ENCODE data around the gene CUL2. TPM values are rescaled to one million over a fixed set of nuclear protein-coding genes. Genes with fewer than 3 reads are reported as not detected.

Gene CUL2
- 1 to 10 TPM; 7.3 to 8.0 TPM for total RNA-seq

DNA sequence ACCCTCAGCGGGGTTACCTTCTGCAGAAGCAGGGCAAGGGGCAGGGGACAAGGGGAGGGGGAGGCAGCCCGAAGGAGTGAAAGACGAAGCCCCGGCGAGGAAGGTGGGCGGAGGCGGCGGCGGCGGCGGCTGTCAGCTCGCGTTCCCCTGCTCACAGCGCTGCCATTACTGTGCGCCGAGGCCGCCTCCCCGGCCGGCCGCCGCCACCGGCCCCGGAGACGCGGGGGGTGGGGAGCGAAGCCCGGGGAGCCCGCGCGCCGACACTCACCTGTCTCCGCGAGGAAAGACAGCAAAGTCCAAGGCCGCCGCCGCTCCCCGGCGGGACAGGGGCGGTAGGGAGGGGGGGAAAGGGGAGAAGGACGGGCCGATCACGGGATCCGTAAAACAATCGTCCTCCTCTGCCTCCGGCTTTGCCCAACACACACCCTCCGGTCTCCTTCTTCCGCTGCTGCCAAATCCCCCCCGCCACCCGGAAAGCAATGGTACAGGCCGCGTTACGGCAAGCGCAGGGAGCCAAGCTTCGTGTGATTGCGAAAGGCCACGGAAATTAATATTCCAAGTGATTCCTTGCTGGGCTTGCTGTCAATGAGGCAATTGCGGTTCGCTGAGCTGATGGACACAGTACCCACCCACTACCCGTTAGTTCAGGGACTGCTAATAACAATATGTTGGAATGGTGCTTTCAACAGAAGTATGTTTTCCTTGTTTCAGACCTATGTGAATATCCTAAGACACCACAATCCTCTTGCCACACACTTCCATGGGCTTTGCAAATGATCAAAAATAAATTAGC lies at the start of gene CUL2:
TSS of gene CUL2 (minus strand) at position 180 of the 793 bp plus-strand sequence. CDS start 19,024 bp downstream, outside the sequence.
- peaks cover 41% of the 10 kb centered on the region for H3K4me1 ChIP-seq
- peak; percentile 96 for ATAC-seq
- peak; percentile 89 to 93 (median 92) for DNase-seq
- peaks cover 0 to 4% (median 0%) of the 10 kb centered on the region in 3 donors for H3K9me3 ChIP-seq
- intact Hi-C loops (cut with DNase I) = no loop called here
- no peaks in the 10 kb centered on the region for H3K36me3 ChIP-seq (replicated peaks in 1 of 2; ENCODE audit: insufficient read depth in 1 of 2, low read depth in 2 of 2)
- TF ChIP-seq, protein P1, sequence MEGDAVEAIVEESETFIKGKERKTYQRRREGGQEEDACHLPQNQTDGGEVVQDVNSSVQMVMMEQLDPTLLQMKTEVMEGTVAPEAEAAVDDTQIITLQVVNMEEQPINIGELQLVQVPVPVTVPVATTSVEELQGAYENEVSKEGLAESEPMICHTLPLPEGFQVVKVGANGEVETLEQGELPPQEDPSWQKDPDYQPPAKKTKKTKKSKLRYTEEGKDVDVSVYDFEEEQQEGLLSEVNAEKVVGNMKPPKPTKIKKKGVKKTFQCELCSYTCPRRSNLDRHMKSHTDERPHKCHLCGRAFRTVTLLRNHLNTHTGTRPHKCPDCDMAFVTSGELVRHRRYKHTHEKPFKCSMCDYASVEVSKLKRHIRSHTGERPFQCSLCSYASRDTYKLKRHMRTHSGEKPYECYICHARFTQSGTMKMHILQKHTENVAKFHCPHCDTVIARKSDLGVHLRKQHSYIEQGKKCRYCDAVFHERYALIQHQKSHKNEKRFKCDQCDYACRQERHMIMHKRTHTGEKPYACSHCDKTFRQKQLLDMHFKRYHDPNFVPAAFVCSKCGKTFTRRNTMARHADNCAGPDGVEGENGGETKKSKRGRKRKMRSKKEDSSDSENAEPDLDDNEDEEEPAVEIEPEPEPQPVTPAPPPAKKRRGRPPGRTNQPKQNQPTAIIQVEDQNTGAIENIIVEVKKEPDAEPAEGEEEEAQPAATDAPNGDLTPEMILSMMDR (IDR thresholded peaks at IDR 0.05) = peak in 1 of 7 experiments; percentile 13
- peak in 2 of 3 donors; percentile 45 to 48 for TF ChIP-seq POLR2A (IDR thresholded peaks at IDR 0.05)
- H3K27me3 ChIP-seq = no peaks in the 10 kb centered on the region
- WGBS, 2 donors = 0% methylated on average over 19 to 59 of the region's 59 CpGs
- peak within 1 kb of the TSS; percentile 80 to 96 (median 90) for H3K27ac ChIP-seq
- H3K4me3 ChIP-seq = peak within 1 kb of the TSS; percentile 83 to 88

DNA sequence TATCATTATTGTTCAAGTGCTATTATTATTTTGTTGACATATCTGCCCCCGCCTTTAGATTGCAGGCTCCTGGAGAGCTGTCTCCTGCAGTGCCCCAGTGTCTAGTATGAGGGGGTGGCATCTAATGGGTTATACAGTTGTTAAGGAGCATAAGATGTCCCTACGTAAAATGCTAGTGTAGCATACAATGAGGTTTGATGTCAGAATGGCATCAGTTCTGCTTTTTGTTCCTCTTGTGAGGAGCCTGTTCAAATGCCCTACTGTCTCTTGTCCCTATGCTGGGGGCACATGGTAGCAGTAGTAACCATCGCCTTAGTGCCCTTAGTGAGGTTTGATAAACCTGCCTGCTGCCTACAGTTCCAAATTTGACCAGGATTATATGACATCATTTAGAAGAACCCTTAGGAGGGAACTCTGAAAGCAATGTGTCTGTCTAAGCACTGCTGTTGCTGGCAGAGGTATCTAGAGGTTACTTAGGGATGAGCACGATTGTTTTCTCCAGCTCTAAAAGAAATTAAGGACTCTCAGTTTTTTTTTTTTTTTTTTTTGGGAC lies 46.2 kb upstream of the CUL2 start:
- intact Hi-C loops (cut with DNase I) = no loop called here
- no peak for DNase-seq
- no peak overlapping the region for H3K4me3 ChIP-seq
- peaks cover 15% of the 10 kb centered on the region for H3K4me1 ChIP-seq
- no peak overlapping the region for H3K27ac ChIP-seq
- no peaks in the 10 kb centered on the region for H3K9me3 ChIP-seq
- 76 to 86% methylated on average over 4 of the region's 4 CpGs for WGBS, 2 donors
- no peaks in the 10 kb centered on the region for H3K36me3 ChIP-seq (replicated peaks in 1 of 2; ENCODE audit: insufficient read depth in 1 of 2, low read depth in 2 of 2)
- no peak for TF ChIP-seq POLR2A (IDR thresholded peaks at IDR 0.05)
- TF ChIP-seq, protein P1 (IDR thresholded peaks at IDR 0.05) = no peak
- H3K27me3 ChIP-seq = no peaks in the 10 kb centered on the region
- no peak for ATAC-seq

GRCh38 chr10:35135861-35136260 lies 45.7 kb upstream of the CUL2 start:
- H3K27ac ChIP-seq = no peak overlapping the region
- intact Hi-C loops (cut with DNase I) = no loop called here
- H3K4me1 ChIP-seq = peaks cover 15% of the 10 kb centered on the region
- ATAC-seq = no peak
- WGBS, 2 donors = 68 to 76% methylated on average over 5 of the region's 5 CpGs
- no peak for DNase-seq
- H3K4me3 ChIP-seq = no peak overlapping the region
- H3K9me3 ChIP-seq = no peaks in the 10 kb centered on the region
- no peaks in the 10 kb centered on the region for H3K36me3 ChIP-seq (replicated peaks in 1 of 2; ENCODE audit: insufficient read depth in 1 of 2, low read depth in 2 of 2)
- TF ChIP-seq POLR2A (IDR thresholded peaks at IDR 0.05) = no peak
- TF ChIP-seq, protein P1 (IDR thresholded peaks at IDR 0.05) = no peak
- no peaks in the 10 kb centered on the region for H3K27me3 ChIP-seq

DNA sequence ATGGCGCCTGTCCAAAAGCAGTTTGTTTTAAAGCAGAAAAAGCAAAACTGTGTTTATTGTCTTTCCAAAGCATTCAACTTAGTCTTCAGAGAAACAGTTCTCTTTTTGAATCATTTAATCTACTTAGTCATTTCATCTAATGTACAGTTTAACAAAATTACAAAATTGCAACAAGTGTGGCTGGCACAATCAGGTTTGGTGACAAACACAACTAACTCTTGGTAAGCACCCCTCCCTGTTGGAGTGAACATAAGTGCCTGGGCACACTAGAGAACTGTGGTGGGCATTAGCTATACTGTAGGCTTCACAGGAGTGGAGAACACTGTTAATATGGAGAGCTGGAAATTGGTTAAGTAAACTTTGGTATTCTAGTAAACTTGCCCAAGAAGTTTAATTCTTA lies 43.4 kb upstream of the CUL2 start:
- intact Hi-C loops (cut with DNase I) = no loop called here
- Histone ChIP-seq H3K27ac (no peak overlapping the region), H3K4me3 (no peak overlapping the region), H3K4me1 (peaks cover 24% of the 10 kb centered on the region), H3K9me3 (no peaks in the 10 kb centered on the region), H3K27me3 (no peaks in the 10 kb centered on the region), H3K36me3 (replicated peaks in 1 of 2; ENCODE audit: insufficient read depth in 1 of 2, low read depth in 2 of 2) (no peaks in the 10 kb centered on the region)
- 20 to 92% methylated on average over 1 of the region's 1 CpG for WGBS, 2 donors
- DNase-seq (no peak), ATAC-seq (no peak)
- no peak for TF ChIP-seq POLR2A (IDR thresholded peaks at IDR 0.05)
- TF ChIP-seq, protein P1 (IDR thresholded peaks at IDR 0.05) = no peak
